ENCODE data around the gene ERRFI1. TPM values are rescaled to one million over a fixed set of nuclear protein-coding genes. Genes with fewer than 3 reads are reported as not detected.

ERRFI1 gene
- total and polyA plus RNA-seq, 5 donors: 9.8 to 16.9 (median 14.1) TPM

GRCh38 chr1:8026976-8027747 is 1.1 kb upstream of the ERRFI1 start:
- ATAC-seq: peak; percentile 2 to 4
- WGBS: 75% methylated on average over 25 of the region's 25 CpGs

GRCh38 chr1:8025671-8026144 is 401 bp downstream of the ERRFI1 start:
- H3K27me3 ChIP-seq (ENCODE audit: control insufficient read depth, insufficient read depth): no peaks in the 10 kb centered on the region
- ATAC-seq (peak; percentile 1 to 2), DNase-seq (peak in 1 of 3 donors; percentile 69)
- H3K4me1 ChIP-seq (ENCODE audit: control insufficient read depth, insufficient read depth, low read length): peaks cover 2% of the 10 kb centered on the region
- H3K27ac ChIP-seq (ENCODE audit: low read length): peak overlapping the region; percentile 73
- H3K9me3 ChIP-seq (ENCODE audit: control insufficient read depth, low read length): no peaks in the 10 kb centered on the region
- intact Hi-C loops (cut with DNase I): loop anchor here in 2 of 4 donors (5.0 kb wide), 3 partner anchors 212 to 292 kb away; partner anchors contain the start of gene SLC45A1 (in 1 of the 2)
- H3K4me3 ChIP-seq (ENCODE audit: low read length): peak overlapping the region; percentile 88
- under 1% methylated on average over 69 of the region's 69 CpGs for WGBS

More at GRCh38 chr1:8026976-8027747, 1.1 kb upstream of the ERRFI1 start:
- intact Hi-C loops (cut with DNase I): loop anchor here in 2 of 4 donors (5.0 kb wide), 3 partner anchors 210 to 290 kb away; partner anchors contain the start of gene SLC45A1 (in 1 of the 2)
- Histone ChIP-seq H3K27me3 (ENCODE audit: control insufficient read depth, insufficient read depth) (no peaks in the 10 kb centered on the region), H3K27ac (ENCODE audit: low read length) (peak overlapping the region; percentile 87), H3K4me1 (ENCODE audit: control insufficient read depth, insufficient read depth, low read length) (peaks cover 2% of the 10 kb centered on the region), H3K9me3 (ENCODE audit: control insufficient read depth, low read length) (no peaks in the 10 kb centered on the region), H3K4me3 (ENCODE audit: low read length) (peak overlapping the region; percentile 88)
- peak; percentile 61 to 82 (median 75) for DNase-seq

DNA sequence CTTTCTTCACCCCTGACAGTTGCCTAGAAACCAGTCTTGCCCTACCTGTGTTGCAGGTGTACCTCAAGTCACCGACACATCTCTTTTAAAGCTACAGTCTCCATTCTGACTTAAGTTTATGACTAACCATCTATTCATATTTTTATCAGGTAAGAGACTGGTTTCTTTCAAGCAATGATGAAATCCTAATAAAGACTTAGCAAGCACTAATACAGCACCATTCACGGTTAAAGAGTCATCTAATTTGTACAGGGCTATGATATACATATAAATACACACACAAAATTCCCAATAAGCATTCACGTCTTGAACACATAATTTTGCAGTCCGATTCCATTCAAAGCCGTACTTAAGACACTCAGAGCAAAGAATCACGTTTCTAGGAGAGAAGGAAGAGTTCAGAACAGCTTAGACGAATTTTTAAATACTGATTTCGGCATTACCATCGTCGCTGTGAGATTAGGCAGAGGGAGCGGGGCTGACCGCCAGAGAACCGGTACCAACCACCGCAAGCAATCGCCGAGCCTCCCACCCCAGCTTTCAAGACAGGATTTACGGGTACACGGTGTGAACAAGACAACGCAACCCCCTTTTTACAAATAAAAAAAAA is 943 bp downstream of the ERRFI1 start:
- no peaks in the 10 kb centered on the region for H3K27me3 ChIP-seq (ENCODE audit: control insufficient read depth, insufficient read depth)
- no peak overlapping the region for H3K27ac ChIP-seq (ENCODE audit: low read length)
- no peak for DNase-seq
- intact Hi-C loops (cut with DNase I): loop anchor here in 2 of 4 donors (5.0 kb wide), 3 partner anchors 212 to 292 kb away; partner anchors contain the start of gene SLC45A1 (in 1 of the 2)
- ATAC-seq: no peak
- WGBS: 6% methylated on average over 19 of the region's 19 CpGs
- H3K9me3 ChIP-seq (ENCODE audit: control insufficient read depth, low read length): no peaks in the 10 kb centered on the region
- peaks cover 2% of the 10 kb centered on the region for H3K4me1 ChIP-seq (ENCODE audit: control insufficient read depth, insufficient read depth, low read length)
- peak overlapping the region; percentile 88 for H3K4me3 ChIP-seq (ENCODE audit: low read length)

GRCh38 chr1:8024329-8024728 is 1.8 kb downstream of the ERRFI1 start:
- no peak overlapping the region for H3K27ac ChIP-seq (ENCODE audit: low read length)
- intact Hi-C loops (cut with DNase I): loop anchor here in 1 of 4 donors (5.0 kb wide), 1 partner anchor 42 kb away; no protein-coding TSS in a partner anchor
- DNase-seq (no peak), ATAC-seq (no peak)
- 91% methylated on average over 3 of the region's 3 CpGs for WGBS
- no peaks in the 10 kb centered on the region for H3K27me3 ChIP-seq (ENCODE audit: control insufficient read depth, insufficient read depth)
- H3K4me3 ChIP-seq (ENCODE audit: low read length): peak overlapping the region; percentile 88
- H3K4me1 ChIP-seq (ENCODE audit: control insufficient read depth, insufficient read depth, low read length): peaks cover 2% of the 10 kb centered on the region
- H3K9me3 ChIP-seq (ENCODE audit: control insufficient read depth, low read length): no peaks in the 10 kb centered on the region

DNA sequence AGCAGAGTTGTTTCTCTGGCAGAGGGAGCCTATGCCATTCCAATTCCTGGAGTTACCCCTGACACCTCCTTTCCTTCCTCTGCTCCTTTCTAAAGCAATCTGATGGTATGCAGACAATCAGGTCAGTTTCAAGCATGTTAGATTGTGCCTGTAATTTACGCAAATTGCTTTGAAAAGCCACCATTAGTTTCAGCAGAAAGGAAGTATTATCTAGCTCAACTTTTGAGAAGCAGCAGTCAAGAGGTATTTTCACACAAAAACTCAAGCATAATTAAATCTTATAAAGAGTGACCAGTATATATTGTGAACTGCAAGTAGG is 2.2 kb downstream of the ERRFI1 start:
- Histone ChIP-seq H3K4me1 (ENCODE audit: control insufficient read depth, insufficient read depth, low read length) (peaks cover 2% of the 10 kb centered on the region), H3K4me3 (ENCODE audit: low read length) (peak overlapping the region; percentile 88), H3K9me3 (ENCODE audit: control insufficient read depth, low read length) (no peaks in the 10 kb centered on the region), H3K27ac (ENCODE audit: low read length) (no peak overlapping the region), H3K27me3 (ENCODE audit: control insufficient read depth, insufficient read depth) (no peaks in the 10 kb centered on the region)
- DNase-seq (no peak), ATAC-seq (no peak)
- intact Hi-C loops (cut with DNase I): loop anchor here in 1 of 4 donors (5.0 kb wide), 1 partner anchor 42 kb away; no protein-coding TSS in a partner anchor
- 40% methylated on average over 1 of the region's 1 CpG for WGBS

GRCh38 chr1:8023287-8023994 is 2.7 kb downstream of the ERRFI1 start:
- Histone ChIP-seq H3K27ac (ENCODE audit: low read length) (no peak overlapping the region), H3K27me3 (ENCODE audit: control insufficient read depth, insufficient read depth) (no peaks in the 10 kb centered on the region), H3K4me3 (ENCODE audit: low read length) (peak overlapping the region; percentile 12), H3K9me3 (ENCODE audit: control insufficient read depth, low read length) (no peaks in the 10 kb centered on the region), H3K4me1 (ENCODE audit: control insufficient read depth, insufficient read depth, low read length) (peaks cover 5% of the 10 kb centered on the region)
- intact Hi-C loops (cut with DNase I): loop anchor here in 1 of 4 donors (5.0 kb wide), 1 partner anchor 41 kb away; no protein-coding TSS in a partner anchor
- ATAC-seq (no peak), DNase-seq (no peak)
- 87% methylated on average over 10 of the region's 10 CpGs for WGBS

DNA sequence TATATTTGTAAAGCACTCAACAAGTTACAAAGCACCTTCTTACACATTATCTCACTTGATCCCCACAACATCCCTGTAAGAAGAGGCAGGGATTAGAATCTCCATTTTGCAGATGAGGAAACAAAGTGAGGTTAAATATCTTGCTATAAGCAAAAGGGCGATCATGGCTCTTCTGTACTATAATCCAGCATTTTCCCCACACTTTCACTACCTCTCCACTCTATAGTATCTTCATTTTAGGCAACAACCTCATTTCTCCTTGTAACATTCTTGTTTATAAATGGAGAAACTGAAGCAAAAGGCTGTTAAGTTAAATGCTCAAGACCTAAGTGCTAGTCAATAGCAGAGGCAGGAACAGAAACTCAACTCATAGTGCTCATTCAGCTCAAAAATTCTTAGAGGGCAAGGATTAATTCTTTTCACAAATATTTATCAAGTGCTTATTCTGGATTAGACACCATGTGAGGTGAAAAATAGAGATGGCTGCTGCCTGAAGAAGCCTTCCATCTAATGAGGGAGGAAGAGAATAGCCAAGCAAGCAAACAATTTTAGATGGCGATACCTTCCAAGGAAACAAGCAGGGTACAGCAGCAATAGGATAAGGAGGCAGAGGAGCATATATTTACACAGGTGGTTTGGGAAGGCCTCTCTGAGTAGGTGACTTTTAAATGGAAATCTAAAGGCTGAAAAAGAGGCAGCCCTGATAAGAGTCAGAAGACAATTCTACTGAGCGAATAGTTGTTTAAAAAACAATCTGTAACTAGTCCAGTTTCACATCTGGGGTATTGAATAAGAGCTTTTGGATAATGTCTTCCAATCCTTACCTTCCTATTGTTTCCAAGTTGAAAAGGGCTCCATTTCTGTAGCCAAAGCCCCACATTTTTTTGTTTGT is 3.5 kb downstream of the ERRFI1 start:
- no peak for ATAC-seq
- intact Hi-C loops (cut with DNase I): loop anchor here in 1 of 4 donors (5.0 kb wide), 1 partner anchor 40 kb away; no protein-coding TSS in a partner anchor
- Histone ChIP-seq H3K9me3 (ENCODE audit: control insufficient read depth, low read length) (no peaks in the 10 kb centered on the region), H3K4me1 (ENCODE audit: control insufficient read depth, insufficient read depth, low read length) (peaks cover 6% of the 10 kb centered on the region), H3K27ac (ENCODE audit: low read length) (no peak overlapping the region), H3K27me3 (ENCODE audit: control insufficient read depth, insufficient read depth) (no peaks in the 10 kb centered on the region), H3K4me3 (ENCODE audit: low read length) (no peak overlapping the region)
- no peak for DNase-seq
- 92% methylated on average over 3 of the region's 3 CpGs for WGBS

GRCh38 chr1:8021676-8022266 is 4.3 kb downstream of the ERRFI1 start:
- Histone ChIP-seq H3K4me1 (ENCODE audit: control insufficient read depth, insufficient read depth, low read length) (peaks cover 4% of the 10 kb centered on the region), H3K4me3 (ENCODE audit: low read length) (no peak overlapping the region), H3K27ac (ENCODE audit: low read length) (no peak overlapping the region), H3K27me3 (ENCODE audit: control insufficient read depth, insufficient read depth) (no peaks in the 10 kb centered on the region), H3K9me3 (ENCODE audit: control insufficient read depth, low read length) (no peaks in the 10 kb centered on the region)
- intact Hi-C loops (cut with DNase I): loop anchor here in 1 of 4 donors (5.0 kb wide), 1 partner anchor 39 kb away; no protein-coding TSS in a partner anchor
- ATAC-seq (no peak), DNase-seq (no peak)
- 93% methylated on average over 6 of the region's 6 CpGs for WGBS

DNA sequence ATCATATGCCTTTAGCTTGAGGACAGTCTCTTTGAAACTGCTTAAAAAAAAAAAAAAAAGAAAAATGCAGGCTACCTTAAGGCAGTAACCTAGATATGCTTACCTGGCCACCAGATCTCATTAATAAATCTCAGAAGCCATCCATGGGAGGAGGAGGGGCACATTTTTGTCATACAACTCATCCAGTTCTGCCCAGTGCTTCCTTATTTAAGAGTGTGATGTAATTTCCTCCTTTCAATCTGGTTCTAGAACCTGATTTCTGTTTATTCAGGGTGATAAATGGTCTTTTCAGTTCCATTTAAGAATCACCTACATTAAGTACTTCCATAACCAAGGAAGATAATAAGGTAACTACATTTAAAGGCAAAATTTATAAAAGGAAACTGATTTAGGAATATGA is 6.1 kb downstream of the ERRFI1 start:
- no peak overlapping the region for H3K4me3 ChIP-seq (ENCODE audit: low read length)
- H3K9me3 ChIP-seq (ENCODE audit: control insufficient read depth, low read length): no peaks in the 10 kb centered on the region
- DNase-seq: no peak
- no peak overlapping the region for H3K27ac ChIP-seq (ENCODE audit: low read length)
- ATAC-seq: peak in 1 of 2 donors; percentile 39
- no peaks in the 10 kb centered on the region for H3K27me3 ChIP-seq (ENCODE audit: control insufficient read depth, insufficient read depth)
- H3K4me1 ChIP-seq (ENCODE audit: control insufficient read depth, insufficient read depth, low read length): peaks cover 4% of the 10 kb centered on the region
- intact Hi-C loops (cut with DNase I): loop anchor here in 1 of 4 donors (5.0 kb wide), 1 partner anchor 38 kb away; no protein-coding TSS in a partner anchor

Measured in right cardiac atrium (tissue), 5 donors.